ENCODE results near the gene MC2R. TPM values are rescaled to one million over a fixed set of nuclear protein-coding genes. Genes with fewer than 3 reads are reported as not detected.

The MC2R gene
- total and polyA plus RNA-seq, 10 of the 15 experiments (the other 5 are each of a cell fraction or from before 2014, with no cell fraction given) = 0.15 TPM; not detected in 9

GRCh38 chr18:13913205-13913604, 2.1 kb downstream of the MC2R start:
- DNase-seq (ENCODE audit: low read depth, low spot score) (no peak), FAIRE-seq (no peak), ATAC-seq (no peak)
- ChIA-PET CTCF (no interaction called here), SMC1A (ENCODE audit: uncharacterized antibody, unreplicated experiment) (no interaction called here), RAD21 (ENCODE audit: unreplicated experiment) (no interaction called here), POLR2A (no interaction called here)
- BruUV-seq (replicated peaks) = no TSS peak
- Histone ChIP-seq H2AFZ (ENCODE audit: control insufficient read depth, low read depth, low read length) (no peak overlapping the region), H3K27ac (ENCODE audit: control insufficient read depth, insufficient read depth) (no peak overlapping the region), H3K36me3 (ENCODE audit: control insufficient read depth in 2 of 2, insufficient read depth in 2 of 2, low read length in 1 of 2) (no peaks in the 10 kb centered on the region), H4K20me1 (ENCODE audit: control insufficient read depth, insufficient read depth) (no peaks in the 10 kb centered on the region), H3K4me2 (ENCODE audit: control insufficient read depth, insufficient read depth) (no peak overlapping the region), H3K4me3 (no peak overlapping the region), H3K4me1 (ENCODE audit: control insufficient read depth, insufficient read depth, low read length) (no peaks in the 10 kb centered on the region), H3K27me3 (replicated peaks in 1 of 2; ENCODE audit: control insufficient read depth in 2 of 2, insufficient read depth in 2 of 2, low read length in 1 of 2) (peaks cover 0 to 2% of the 10 kb centered on the region in 2 experiments; a peak in 3 of 4 replicates), H3K79me2 (ENCODE audit: control insufficient read depth, insufficient read depth, low read length) (no peaks in the 10 kb centered on the region), H3K9ac (ENCODE audit: control insufficient read depth, insufficient read depth, low read length) (no peak overlapping the region), H3K9me3 (replicated peaks; ENCODE audit: control insufficient read depth, insufficient read depth, low read length) (no peaks in the 10 kb centered on the region)
- in situ Hi-C loops (cut with MboI) = no loop called here
- intact Hi-C loops (cut with micrococcal nuclease; ENCODE audit: unreplicated experiment) = no loop called here
- WGBS (ENCODE audit: insufficient coverage, insufficient replicate concordance, low lambda C conversion rate, missing lambda C conversion rate) = 18% methylated on average over 10 of the region's 10 CpGs
- TF ChIP-seq RFX5 (IDR thresholded peaks at IDR 0.05; ENCODE audit: low read depth, low read length) (no peak), NRF1 (conservative IDR thresholded peaks at IDR 0.05; ENCODE audit: low read depth, low read length) (no peak), ATF7 (IDR thresholded peaks at IDR 0.05; ENCODE audit: low read depth) (no peak), BRCA1 (IDR thresholded peaks at IDR 0.05; ENCODE audit: low read depth, low read length) (no peak), CUX1 (IDR thresholded peaks at IDR 0.05; ENCODE audit: insufficient replicate concordance, low read depth, low read length) (no peak), IRF3 (IDR thresholded peaks at IDR 0.05) (no peak), SMAD1 (IDR thresholded peaks at IDR 0.05; ENCODE audit: low read depth, partially characterized antibody) (no peak), IRF4 (IDR thresholded peaks at IDR 0.05; ENCODE audit: low read depth, low read length) (no peak), NR2C2 (IDR thresholded peaks at IDR 0.05; ENCODE audit: borderline replicate concordance, control insufficient read depth, insufficient read length, low read depth) (no peak), NR2C1 (IDR thresholded peaks at IDR 0.05) (no peak), EED (IDR thresholded peaks at IDR 0.05; ENCODE audit: low read depth) (no peak), MXI1 (IDR thresholded peaks at IDR 0.05; ENCODE audit: low read depth, low read length) (no peak), CBX3 (IDR thresholded peaks at IDR 0.05; ENCODE audit: borderline replicate concordance, low read depth) (no peak)
- TF ChIP-seq, protein P1, sequence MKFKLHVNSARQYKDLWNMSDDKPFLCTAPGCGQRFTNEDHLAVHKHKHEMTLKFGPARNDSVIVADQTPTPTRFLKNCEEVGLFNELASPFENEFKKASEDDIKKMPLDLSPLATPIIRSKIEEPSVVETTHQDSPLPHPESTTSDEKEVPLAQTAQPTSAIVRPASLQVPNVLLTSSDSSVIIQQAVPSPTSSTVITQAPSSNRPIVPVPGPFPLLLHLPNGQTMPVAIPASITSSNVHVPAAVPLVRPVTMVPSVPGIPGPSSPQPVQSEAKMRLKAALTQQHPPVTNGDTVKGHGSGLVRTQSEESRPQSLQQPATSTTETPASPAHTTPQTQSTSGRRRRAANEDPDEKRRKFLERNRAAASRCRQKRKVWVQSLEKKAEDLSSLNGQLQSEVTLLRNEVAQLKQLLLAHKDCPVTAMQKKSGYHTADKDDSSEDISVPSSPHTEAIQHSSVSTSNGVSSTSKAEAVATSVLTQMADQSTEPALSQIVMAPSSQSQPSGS (IDR thresholded peaks at IDR 0.05; ENCODE audit: low read length) = no peak
- TF ChIP-seq, protein P2, sequence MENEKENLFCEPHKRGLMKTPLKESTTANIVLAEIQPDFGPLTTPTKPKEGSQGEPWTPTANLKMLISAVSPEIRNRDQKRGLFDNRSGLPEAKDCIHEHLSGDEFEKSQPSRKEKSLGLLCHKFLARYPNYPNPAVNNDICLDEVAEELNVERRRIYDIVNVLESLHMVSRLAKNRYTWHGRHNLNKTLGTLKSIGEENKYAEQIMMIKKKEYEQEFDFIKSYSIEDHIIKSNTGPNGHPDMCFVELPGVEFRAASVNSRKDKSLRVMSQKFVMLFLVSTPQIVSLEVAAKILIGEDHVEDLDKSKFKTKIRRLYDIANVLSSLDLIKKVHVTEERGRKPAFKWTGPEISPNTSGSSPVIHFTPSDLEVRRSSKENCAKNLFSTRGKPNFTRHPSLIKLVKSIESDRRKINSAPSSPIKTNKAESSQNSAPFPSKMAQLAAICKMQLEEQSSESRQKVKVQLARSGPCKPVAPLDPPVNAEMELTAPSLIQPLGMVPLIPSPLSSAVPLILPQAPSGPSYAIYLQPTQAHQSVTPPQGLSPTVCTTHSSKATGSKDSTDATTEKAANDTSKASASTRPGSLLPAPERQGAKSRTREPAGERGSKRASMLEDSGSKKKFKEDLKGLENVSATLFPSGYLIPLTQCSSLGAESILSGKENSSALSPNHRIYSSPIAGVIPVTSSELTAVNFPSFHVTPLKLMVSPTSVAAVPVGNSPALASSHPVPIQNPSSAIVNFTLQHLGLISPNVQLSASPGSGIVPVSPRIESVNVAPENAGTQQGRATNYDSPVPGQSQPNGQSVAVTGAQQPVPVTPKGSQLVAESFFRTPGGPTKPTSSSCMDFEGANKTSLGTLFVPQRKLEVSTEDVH (IDR thresholded peaks at IDR 0.05; ENCODE audit: low read depth, partially characterized antibody) = no peak

Data from GM12878 (cell line).